Natural killer cell (primary cell): ENCODE results near the gene GJA9. TPM values are rescaled to one million over a fixed set of nuclear protein-coding genes. Genes with fewer than 3 reads are reported as not detected.

ENCODE experiments used
- ATAC-seq, 3 donors: fragments of 150-1000 bp in 2 of 3; fragments of 200-7000 bp in 1 of 3; cut with Tn5 transposase; 1 replicate in 1 of 3; 2 replicates in 2 of 3; pipeline ENCODE4 v1.10.0; 2021; ENCODE audit warnings: mild to moderate bottlenecking in 2 of 3, moderate library complexity in 2 of 3
- DNase-seq, 2 donors: peaks; one replicate each; pipeline versions ENCODE4 v3.0.0 to v3.0.0-alpha.2; 2013 to 2021; ENCODE audit warnings: mixed read lengths in 1 of 2
- H3K27ac ChIP-seq: one replicate; pipeline ENCODE4 v1.5.1; 2013; ENCODE audit warnings: mild to moderate bottlenecking, low read length
- H3K27me3 ChIP-seq: one replicate; pipeline ENCODE4 v1.6.1; 2013; ENCODE audit warnings: low read length; ENCODE audit not compliant: control insufficient read depth, insufficient read depth
- H3K36me3 ChIP-seq: one replicate; pipeline ENCODE4 v1.6.1; 2013; ENCODE audit warnings: low read length; ENCODE audit not compliant: control insufficient read depth, insufficient read depth
- H3K4me1 ChIP-seq: one replicate; pipeline ENCODE4 v1.6.1; 2013; ENCODE audit warnings: low read length; ENCODE audit not compliant: control insufficient read depth, insufficient read depth
- H3K4me3 ChIP-seq: one replicate; pipeline ENCODE4 v1.5.1; 2013; ENCODE audit warnings: low read length
- H3K9me3 ChIP-seq: one replicate; pipeline ENCODE4 v1.6.1; 2013; ENCODE audit warnings: low read length; ENCODE audit not compliant: control insufficient read depth, insufficient read depth
- H3K27ac Mint-ChIP-seq, 2 donors: one replicate each; pipeline ENCODE4 v1.8.0; 2022; ENCODE audit warnings: mild to moderate bottlenecking in 2 of 2, mixed read lengths in 2 of 2, moderate library complexity in 1 of 2
- H3K27me3 Mint-ChIP-seq, 2 donors: one replicate each; pipeline ENCODE4 v1.8.0; 2022; ENCODE audit warnings: low read depth in 2 of 2, mixed read lengths in 2 of 2
- H3K36me3 Mint-ChIP-seq: one replicate; pipeline ENCODE4 v1.8.0; 2022; ENCODE audit warnings: mixed read lengths
- H3K4me1 Mint-ChIP-seq, 2 donors: one replicate each; pipeline ENCODE4 v1.8.0; 2022; ENCODE audit warnings: mixed read lengths in 2 of 2
- H3K4me3 Mint-ChIP-seq: one replicate; pipeline ENCODE4 v1.8.0; 2022; ENCODE audit warnings: mild to moderate bottlenecking, moderate library complexity, mixed read lengths
- H3K9me3 Mint-ChIP-seq, 2 donors: one replicate each; pipeline ENCODE4 v1.8.0; 2022; ENCODE audit warnings: mixed read lengths in 2 of 2
- WGBS: methylation state at CpG from one replicate; pipeline ENCODE4 v1.1.7; 2013; ENCODE audit warnings: missing lambda C conversion rate; ENCODE audit not compliant: insufficient coverage; 5-methylcytosine and 5-hydroxymethylcytosine counted together
- intact Hi-C: fragments of 100-400 bp; cut with micrococcal nuclease; formaldehyde crosslinking; loops from one replicate; pipeline ENCODE4 v1.14.2; 2022
- total RNA-seq, 4 donors: library from RNA; stranded (reverse); fragments of 120-200 nt in 1 of 4; gene quantifications; one replicate each; pipeline versions ENCODE4 v1.2.3 to v1.2.4, GENCODE V29; 2013 to 2022
- TF ChIP-seq, protein P1 (sequence below): fragments of 200-600 bp; IDR thresholded peaks from one replicate; pipeline ENCODE4 v1.8.0; 2022; ENCODE audit warnings: antibody characterized with exemption

Gene GJA9
- total RNA-seq, 3 donors from 2014 or later (not counting 1 experiment from before 2014, with no cell fraction given): not detected

- Mint-ChIP-seq H3K9me3 (no peaks in the 10 kb centered on the region), H3K27ac (no peak overlapping the region), H3K27me3 (peaks cover 0 to 3% of the 10 kb centered on the region in 2 donors), H3K36me3 (no peaks in the 10 kb centered on the region), H3K4me3 (no peak overlapping the region), H3K4me1 (no peaks in the 10 kb centered on the region)
- 92% methylated on average over 2 of the region's 2 CpGs for WGBS
- H3K4me1 ChIP-seq: no peaks in the 10 kb centered on the region
- no peaks in the 10 kb centered on the region for H3K36me3 ChIP-seq
- no peak overlapping the region for H3K27ac ChIP-seq
- no peaks in the 10 kb centered on the region for H3K9me3 ChIP-seq
- DNase-seq (no peak), ATAC-seq (no peak)
- intact Hi-C loops: no loop called here
- TF ChIP-seq, protein P1, sequence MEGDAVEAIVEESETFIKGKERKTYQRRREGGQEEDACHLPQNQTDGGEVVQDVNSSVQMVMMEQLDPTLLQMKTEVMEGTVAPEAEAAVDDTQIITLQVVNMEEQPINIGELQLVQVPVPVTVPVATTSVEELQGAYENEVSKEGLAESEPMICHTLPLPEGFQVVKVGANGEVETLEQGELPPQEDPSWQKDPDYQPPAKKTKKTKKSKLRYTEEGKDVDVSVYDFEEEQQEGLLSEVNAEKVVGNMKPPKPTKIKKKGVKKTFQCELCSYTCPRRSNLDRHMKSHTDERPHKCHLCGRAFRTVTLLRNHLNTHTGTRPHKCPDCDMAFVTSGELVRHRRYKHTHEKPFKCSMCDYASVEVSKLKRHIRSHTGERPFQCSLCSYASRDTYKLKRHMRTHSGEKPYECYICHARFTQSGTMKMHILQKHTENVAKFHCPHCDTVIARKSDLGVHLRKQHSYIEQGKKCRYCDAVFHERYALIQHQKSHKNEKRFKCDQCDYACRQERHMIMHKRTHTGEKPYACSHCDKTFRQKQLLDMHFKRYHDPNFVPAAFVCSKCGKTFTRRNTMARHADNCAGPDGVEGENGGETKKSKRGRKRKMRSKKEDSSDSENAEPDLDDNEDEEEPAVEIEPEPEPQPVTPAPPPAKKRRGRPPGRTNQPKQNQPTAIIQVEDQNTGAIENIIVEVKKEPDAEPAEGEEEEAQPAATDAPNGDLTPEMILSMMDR: no peak
- H3K27me3 ChIP-seq: no peaks in the 10 kb centered on the region
- no peak overlapping the region for H3K4me3 ChIP-seq
These were observed 44.0 kb upstream of the GJA9 start for GRCh38 chr1:38925391-38925790.

DNA sequence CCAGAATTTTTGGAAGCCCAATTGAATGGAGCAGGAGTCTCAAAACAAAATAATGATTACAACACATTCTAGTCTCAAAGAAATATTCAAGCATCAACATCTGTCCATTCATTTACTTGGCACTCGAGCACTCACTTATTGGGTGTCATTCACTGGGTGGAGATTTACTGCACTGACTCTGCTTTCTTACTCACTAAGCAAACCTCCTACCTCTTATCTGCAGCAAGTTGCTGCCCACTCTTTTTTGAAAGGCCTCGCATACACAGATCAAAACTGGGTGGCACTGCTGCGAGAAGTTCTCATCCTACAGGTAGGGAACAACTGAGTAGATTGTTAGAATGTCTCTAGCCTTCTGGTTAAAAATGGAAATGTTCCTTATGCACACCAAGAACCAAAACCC is 42.2 kb upstream of the GJA9 start:
- WGBS: 86% methylated on average over 3 of the region's 3 CpGs

GRCh38 chr1:38919130-38919529 is 37.7 kb upstream of the GJA9 start:
- no peaks in the 10 kb centered on the region for H3K27me3 ChIP-seq
- no peaks in the 10 kb centered on the region for H3K9me3 Mint-ChIP-seq

More for the DNA sequence above, 42.2 kb upstream of the GJA9 start:
- intact Hi-C loops: no loop called here
- no peak for DNase-seq
- Histone ChIP-seq H3K4me1 (no peaks in the 10 kb centered on the region), H3K9me3 (no peaks in the 10 kb centered on the region), H3K4me3 (no peak overlapping the region), H3K27ac (no peak overlapping the region), H3K27me3 (no peaks in the 10 kb centered on the region), H3K36me3 (no peaks in the 10 kb centered on the region)
- ATAC-seq: no peak
- no peaks in the 10 kb centered on the region for H3K4me1 Mint-ChIP-seq
- no peak overlapping the region for H3K4me3 Mint-ChIP-seq
- H3K27me3 Mint-ChIP-seq: peaks cover 0 to 3% of the 10 kb centered on the region in 2 donors
- H3K9me3 Mint-ChIP-seq: no peaks in the 10 kb centered on the region
- H3K36me3 Mint-ChIP-seq: no peaks in the 10 kb centered on the region
- TF ChIP-seq, protein P1: no peak
- H3K27ac Mint-ChIP-seq: no peak overlapping the region

GRCh38 chr1:38918568-38918967 is 37.2 kb upstream of the GJA9 start:
- intact Hi-C loops: no loop called here
- WGBS: 78% methylated on average over 5 of the region's 5 CpGs
- Histone ChIP-seq H3K9me3 (no peaks in the 10 kb centered on the region), H3K27me3 (no peaks in the 10 kb centered on the region), H3K4me1 (no peaks in the 10 kb centered on the region), H3K36me3 (no peaks in the 10 kb centered on the region), H3K27ac (no peak overlapping the region), H3K4me3 (no peak overlapping the region)
- Mint-ChIP-seq H3K36me3 (no peaks in the 10 kb centered on the region), H3K27ac (no peak overlapping the region), H3K27me3 (peaks cover 0 to 3% of the 10 kb centered on the region in 2 donors), H3K4me3 (no peak overlapping the region), H3K9me3 (no peaks in the 10 kb centered on the region), H3K4me1 (no peaks in the 10 kb centered on the region)
- DNase-seq: no peak
- TF ChIP-seq, protein P1: no peak
- ATAC-seq: no peak

More at GRCh38 chr1:38919130-38919529, 37.7 kb upstream of the GJA9 start:
- peaks cover 0 to 3% of the 10 kb centered on the region in 2 donors for H3K27me3 Mint-ChIP-seq
- H3K4me3 ChIP-seq: no peak overlapping the region
- H3K4me1 ChIP-seq: no peaks in the 10 kb centered on the region
- 95% methylated on average over 3 of the region's 3 CpGs for WGBS
- no peaks in the 10 kb centered on the region for H3K36me3 Mint-ChIP-seq
- no peaks in the 10 kb centered on the region for H3K4me1 Mint-ChIP-seq
- H3K36me3 ChIP-seq: no peaks in the 10 kb centered on the region
- H3K4me3 Mint-ChIP-seq: no peak overlapping the region
- DNase-seq (no peak), ATAC-seq (no peak)
- no peaks in the 10 kb centered on the region for H3K9me3 ChIP-seq
- H3K27ac ChIP-seq: no peak overlapping the region
- H3K27ac Mint-ChIP-seq: no peak overlapping the region
- TF ChIP-seq, protein P1: no peak
- intact Hi-C loops: no loop called here
